Astrocyte of the cerebellum (primary cell): ENCODE results near the gene TENM4.

Experiments
- DNase-seq: peaks from one replicate; pipeline ENCODE4 v3.0.0-alpha.2; 2011; ENCODE audit warnings: low read depth
- H3K4me3 ChIP-seq: 2 replicates; pipeline ENCODE4 v1.5.1; 2011; ENCODE audit warnings: mild to moderate bottlenecking, low read depth, low read length, moderate library complexity
- CTCF ChIP-seq: IDR thresholded peaks from 2 replicates; pipeline ENCODE4 v1.5.1; 2012; ENCODE audit warnings: low read length, low read depth, moderate library complexity, mild to moderate bottlenecking; ENCODE audit errors: missing control alignments
- in situ Hi-C: cut with HindIII; loops from 2 replicates; pipeline ENCODE4 v1.10.0; 2017; ENCODE audit warnings: low sequenced_read_pairs

Gene TENM4

GRCh38 chr11:78647986-78648875 is 792.6 kb downstream of the TENM4 start:
- H3K4me3 ChIP-seq = no peak overlapping the region
- in situ Hi-C loops = no loop called here
- no peak for TF ChIP-seq CTCF
- no peak for DNase-seq

GRCh38 chr11:78647266-78647915 is 793.4 kb downstream of the TENM4 start:
- no peak overlapping the region for H3K4me3 ChIP-seq
- in situ Hi-C loops = no loop called here
- DNase-seq = no peak
- TF ChIP-seq CTCF = no peak

GRCh38 chr11:78646564-78647185 is 794.2 kb downstream of the TENM4 start:
- no peak overlapping the region for H3K4me3 ChIP-seq
- in situ Hi-C loops = no loop called here
- peak; percentile 79 for TF ChIP-seq CTCF
- DNase-seq = peak; percentile 27

- peak; percentile 59 for DNase-seq
- in situ Hi-C loops = no loop called here
- peak; percentile 96 for TF ChIP-seq CTCF
- no peak overlapping the region for H3K4me3 ChIP-seq
Observed at GRCh38 chr11:78645226-78646202, 795.3 kb downstream of the TENM4 start.

- TF ChIP-seq CTCF = no peak
- DNase-seq = no peak
- H3K4me3 ChIP-seq = no peak overlapping the region
- in situ Hi-C loops = no loop called here
Observed at GRCh38 chr11:78643676-78644056, 797.2 kb downstream of the TENM4 start.
